PC-3 (cell line): Measurements from ENCODE around the gene LIMS2. TPM values are rescaled to one million over a fixed set of nuclear protein-coding genes. Genes with fewer than 3 reads are reported as not detected.

Experiments used
- ATAC-seq: fragments of 200-7000 bp; cut with Tn5 transposase; 2 replicates; pipeline ENCODE4 v1.9.1; 2020; ENCODE audit warnings: mild to moderate bottlenecking, moderate library complexity
- BruUV-seq: library from RNA; stranded (reverse); fragments of 400-500 nt; replicated peaks from 2 replicates; lab custom pipeline; 2021; lab: Mats Ljungman, UMichigan
- CTCF ChIA-PET: fragments of 300-600 bp; sonication (Branson Sonifier 250); formaldehyde crosslinking; loops from one replicate; lab custom pipeline; 2022; ENCODE audit warnings: antibody characterized with exemption; lab: Charles Lee
- POLR2A ChIA-PET: fragments of 300-600 bp; sonication (Branson Sonifier 250); formaldehyde crosslinking; loops from one replicate; lab custom pipeline; 2022; ENCODE audit warnings: antibody characterized with exemption; ENCODE audit not compliant: unreplicated experiment; lab: Charles Lee
- DNase-seq: peaks from one replicate; pipeline ENCODE4 v3.0.0-alpha.2; 2015
- H2AFZ ChIP-seq: fragments of 300-600 bp; sonication (generic); 2 replicates; pipeline ENCODE4 v1.6.0; 2016; ENCODE audit warnings: antibody characterized with exemption, low read length
- H3F3A ChIP-seq: fragments of 300-600 bp; sonication (generic); one replicate; pipeline ENCODE4 v1.6.0; 2017; ENCODE audit warnings: antibody characterized with exemption, low read length, control low read depth, mild to moderate bottlenecking; ENCODE audit not compliant: unreplicated experiment
- H3K27ac ChIP-seq: fragments of 300-600 bp; sonication (generic); 2 replicates; pipeline ENCODE4 v1.5.1; 2016; ENCODE audit warnings: mild to moderate bottlenecking, low read length
- H3K27me3 ChIP-seq: fragments of 300-600 bp; sonication (generic); 2 replicates; pipeline ENCODE4 v1.6.1; 2016; ENCODE audit warnings: low read length, mixed read lengths
- H3K36me3 ChIP-seq: fragments of 300-600 bp; sonication (generic); 2 replicates; pipeline ENCODE4 v1.6.1; 2016; ENCODE audit warnings: low read depth, mixed run types, low read length, mixed read lengths
- H3K4me1 ChIP-seq: fragments of 300-600 bp; sonication (generic); 2 replicates; pipeline ENCODE4 v1.5.1; 2016; ENCODE audit warnings: low read length; ENCODE audit not compliant: insufficient read depth
- H3K4me2 ChIP-seq: fragments of 300-600 bp; sonication (generic); 2 replicates; pipeline ENCODE4 v1.6.0; 2016; ENCODE audit warnings: low read length
- H3K4me3 ChIP-seq: fragments of 300-600 bp; sonication (generic); 2 replicates; pipeline ENCODE4 v1.5.1; 2016; ENCODE audit warnings: mild to moderate bottlenecking, low read length, mixed read lengths
- H3K79me2 ChIP-seq: fragments of 300-600 bp; sonication (generic); 2 replicates; pipeline ENCODE4 v1.6.1; 2017; ENCODE audit warnings: low read length, mixed read lengths
- H3K9ac ChIP-seq: fragments of 300-600 bp; sonication (generic); 2 replicates; pipeline ENCODE4 v1.6.0; 2016; ENCODE audit warnings: mild to moderate bottlenecking, low read length
- H3K9me2 ChIP-seq: fragments of 300-600 bp; sonication (generic); replicated peaks from 2 replicates; pipeline ENCODE4 v1.6.1; 2016; ENCODE audit warnings: mixed run types, low read length, mixed read lengths
- H3K9me3 ChIP-seq: fragments of 300-600 bp; sonication (generic); 2 replicates; pipeline ENCODE4 v1.6.1; 2016; ENCODE audit warnings: low read length, mixed read lengths
- H4K20me1 ChIP-seq: fragments of 300-600 bp; sonication (generic); 2 replicates; pipeline ENCODE4 v1.6.1; 2016; ENCODE audit warnings: low read length, mixed read lengths
- CTCF ChIP-seq: fragments of 300-600 bp; sonication (generic); conservative IDR thresholded peaks from 2 replicates; pipeline ENCODE4 v1.5.1; 2017; ENCODE audit warnings: antibody characterized with exemption, low read depth, mild to moderate bottlenecking, low read length
- EZH2 ChIP-seq: fragments of 300-600 bp; sonication (generic); IDR thresholded peaks from one replicate; pipeline ENCODE4 v1.6.1; 2017; ENCODE audit warnings: antibody characterized with exemption, mild to moderate bottlenecking, low read length; ENCODE audit not compliant: unreplicated experiment
- EZH2phosphoT487 ChIP-seq: fragments of 300-600 bp; sonication (generic); IDR thresholded peaks from 2 replicates; pipeline ENCODE4 v1.6.1; 2018; ENCODE audit warnings: mild to moderate bottlenecking, antibody characterized with exemption, low read length, borderline replicate concordance
- intact Hi-C: fragments of 100-400 bp; cut with micrococcal nuclease; formaldehyde crosslinking; loops from 2 replicates; pipeline ENCODE4 v1.9.0; 2023
- total RNA-seq: library from RNA; depleted of rRNA; stranded (reverse); fragments of >200 nt; gene quantifications from 2 replicates; pipeline ENCODE4 v1.2.3, GENCODE V29; 2014

LIMS2 gene
- total RNA-seq, 1 experiment from 2014 or later, result 5.0 TPM

DNA sequence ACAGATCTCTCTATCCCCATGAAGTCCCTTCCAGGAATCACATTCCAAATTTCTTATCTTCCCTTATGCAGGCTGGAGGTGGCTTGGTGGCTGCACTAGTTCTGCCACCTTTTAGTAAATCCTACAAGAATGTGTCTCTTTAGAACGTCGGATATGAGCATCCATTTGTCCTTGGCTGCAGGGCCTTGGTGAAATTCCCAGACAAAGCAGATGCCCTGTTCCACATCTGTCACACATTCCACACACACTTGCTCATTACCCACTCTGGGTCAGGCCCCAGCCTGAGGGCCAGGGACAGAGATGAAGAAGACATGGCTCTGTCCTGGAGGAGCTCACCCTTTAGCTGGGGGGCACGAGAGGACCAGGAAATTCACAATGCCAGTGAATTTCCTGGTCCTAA is 60.6 kb downstream of the LIMS2 start:
- no peak for TF ChIP-seq EZH2
- TF ChIP-seq CTCF, result no peak
- TF ChIP-seq EZH2phosphoT487, result no peak
- Histone ChIP-seq H3F3A (no peaks in the 10 kb centered on the region), H2AFZ (no peak overlapping the region), H3K36me3 (no peaks in the 10 kb centered on the region), H4K20me1 (no peaks in the 10 kb centered on the region), H3K4me3 (no peak overlapping the region), H3K9me3 (no peaks in the 10 kb centered on the region), H3K27ac (peak overlapping the region; percentile 95), H3K9me2 (no peaks in the 10 kb centered on the region), H3K27me3 (no peaks in the 10 kb centered on the region), H3K9ac (peak overlapping the region; percentile 75), H3K4me2 (peak overlapping the region; percentile 82), H3K79me2 (peaks cover 9% of the 10 kb centered on the region), H3K4me1 (peaks cover 50% of the 10 kb centered on the region)
- no TSS peak for BruUV-seq
- POLR2A ChIA-PET, result no interaction called here
- peak; percentile 39 for ATAC-seq
- CTCF ChIA-PET, result no interaction called here
- intact Hi-C loops, result loop anchor here (2.0 kb wide), 1 partner anchor 16 kb away; no protein-coding TSS in a partner anchor
- DNase-seq, result peak; percentile 81

GRCh38 chr2:127614246-127614645 is 61.1 kb downstream of the LIMS2 start:
- CTCF ChIA-PET, result no interaction called here
- Histone ChIP-seq H3K9ac (peak overlapping the region; percentile 75; the same call in 1 of the 2 replicates), H3K79me2 (peaks cover 4% of the 10 kb centered on the region), H2AFZ (no peak overlapping the region), H3K27ac (peak overlapping the region; percentile 95), H3K36me3 (no peaks in the 10 kb centered on the region), H3K4me1 (peaks cover 46% of the 10 kb centered on the region), H3K9me3 (no peaks in the 10 kb centered on the region), H3K4me2 (peak overlapping the region; percentile 82), H3K9me2 (no peaks in the 10 kb centered on the region), H4K20me1 (no peaks in the 10 kb centered on the region), H3K4me3 (no peak overlapping the region), H3F3A (no peaks in the 10 kb centered on the region), H3K27me3 (no peaks in the 10 kb centered on the region)
- no peak for DNase-seq
- ATAC-seq, result no peak
- TF ChIP-seq EZH2phosphoT487 (no peak), EZH2 (no peak), CTCF (no peak)
- POLR2A ChIA-PET, result no interaction called here
- intact Hi-C loops, result loop anchor here (2.0 kb wide), 1 partner anchor 15 kb away; no protein-coding TSS in a partner anchor
- no TSS peak for BruUV-seq

- H3K9me2 ChIP-seq, result no peaks in the 10 kb centered on the region
- no peaks in the 10 kb centered on the region for H3K9me3 ChIP-seq
- H3K4me2 ChIP-seq, result no peak overlapping the region
- H4K20me1 ChIP-seq, result no peaks in the 10 kb centered on the region
- H3F3A ChIP-seq, result no peaks in the 10 kb centered on the region
- CTCF ChIA-PET, result no interaction called here
- no TSS peak for BruUV-seq
- ATAC-seq, result no peak
- H3K4me1 ChIP-seq, result peaks cover 32% of the 10 kb centered on the region
- TF ChIP-seq EZH2phosphoT487 (no peak), EZH2 (no peak), CTCF (no peak)
- H3K4me3 ChIP-seq, result no peak overlapping the region
- POLR2A ChIA-PET, result no interaction called here
- intact Hi-C loops, result no loop called here
- no peaks in the 10 kb centered on the region for H3K36me3 ChIP-seq
- H3K9ac ChIP-seq, result no peak overlapping the region
- H3K79me2 ChIP-seq, result no peaks in the 10 kb centered on the region
- DNase-seq, result no peak
- H2AFZ ChIP-seq, result no peak overlapping the region
- no peak overlapping the region for H3K27ac ChIP-seq
- no peaks in the 10 kb centered on the region for H3K27me3 ChIP-seq
Observed at GRCh38 chr2:127612111-127612822, 63.1 kb downstream of the LIMS2 start.
